ENCODE results near the gene ELFN1.

- TF ChIP-seq MAX (IDR thresholded peaks at IDR 0.05; ENCODE audit: low read depth) = no peak
- TF ChIP-seq CTCF (IDR thresholded peaks at IDR 0.05) = no peak
- no peak for TF ChIP-seq MXI1 (IDR thresholded peaks at IDR 0.05; ENCODE audit: low read depth, low read length)
- no peak for TF ChIP-seq NFIC (IDR thresholded peaks at IDR 0.05; ENCODE audit: borderline replicate concordance)
- TF ChIP-seq RAD21 (IDR thresholded peaks at IDR 0.05; ENCODE audit: low read length) = no peak
- no peak for TF ChIP-seq GABPA (IDR thresholded peaks at IDR 0.05; ENCODE audit: low read depth)
- no peak for TF ChIP-seq SIN3A (IDR thresholded peaks at IDR 0.05; ENCODE audit: borderline replicate concordance, low read depth, low read length)
These were observed 76.5 kb downstream of the ELFN1 start for GRCh38 chr7:1746491-1746975.
